NCI-H748 treated with DMSO at 0.1 percent for 48 hours (cell line): ENCODE data around the gene SATB2.

ENCODE experiments used
- DNase-seq: peaks from one replicate; lab custom pipeline; 2025; lab: John Stamatoyannopoulos, UW

The SATB2 gene

GRCh38 chr2:199452260-199452990 lies 5.3 kb downstream of the SATB2 start:
- DNase-seq = no peak

GRCh38 chr2:199449956-199450355 lies 7.8 kb downstream of the SATB2 start:
- no peak for DNase-seq

GRCh38 chr2:199449455-199449854 lies 8.3 kb downstream of the SATB2 start:
- DNase-seq = no peak

GRCh38 chr2:199446996-199447576 lies 10.7 kb downstream of the SATB2 start:
- DNase-seq = no peak

GRCh38 chr2:199444749-199445148 lies 13.0 kb downstream of the SATB2 start:
- no peak for DNase-seq

GRCh38 chr2:199443589-199444130 lies 14.1 kb downstream of the SATB2 start:
- no peak for DNase-seq

- DNase-seq = no peak
Observed at GRCh38 chr2:199442173-199442572, 15.6 kb downstream of the SATB2 start.

- DNase-seq = no peak
Observed at GRCh38 chr2:199441759-199442158, 16.0 kb downstream of the SATB2 start.

- no peak for DNase-seq
Observed at GRCh38 chr2:199440118-199440517, 17.6 kb downstream of the SATB2 start.

- no peak for DNase-seq
Observed at GRCh38 chr2:199439542-199439941, 18.2 kb downstream of the SATB2 start.

GRCh38 chr2:199439066-199439465 lies 18.7 kb downstream of the SATB2 start:
- no peak for DNase-seq

- no peak for DNase-seq
Observed at GRCh38 chr2:199434555-199434954, 23.2 kb downstream of the SATB2 start.

GRCh38 chr2:199433204-199433832 lies 24.4 kb downstream of the SATB2 start:
- no peak for DNase-seq

- no peak for DNase-seq
Observed at GRCh38 chr2:199431746-199432213, 26.0 kb downstream of the SATB2 start.

- no peak for DNase-seq
Observed at GRCh38 chr2:199430214-199430613, 27.5 kb downstream of the SATB2 start.

GRCh38 chr2:199428291-199428690 lies 29.4 kb downstream of the SATB2 start:
- no peak for DNase-seq

GRCh38 chr2:199424160-199424559 lies 33.6 kb downstream of the SATB2 start:
- no peak for DNase-seq

- no peak for DNase-seq
Observed at GRCh38 chr2:199419428-199419827, 38.3 kb downstream of the SATB2 start.

- no peak for DNase-seq
Observed at GRCh38 chr2:199414465-199414864, 43.3 kb downstream of the SATB2 start.

- no peak for DNase-seq
Observed at GRCh38 chr2:199414001-199414400, 43.7 kb downstream of the SATB2 start.

- DNase-seq = no peak
Observed at GRCh38 chr2:199409759-199410529, 47.8 kb downstream of the SATB2 start.

GRCh38 chr2:199407421-199407820 lies 50.3 kb downstream of the SATB2 start:
- no peak for DNase-seq
